HG03045 (cell line): ENCODE data around the gene SLC66A3.
A peak's percentile ranks its signal among the peaks of the same experiment; 100 is the strongest.

Experiments
- ATAC-seq: cut with Tn5 transposase; IDR thresholded peaks from one replicate; pipeline ENCODE4 v1.9.1; 2021; ENCODE audit warnings: mild to moderate bottlenecking, moderate library complexity; ENCODE audit not compliant: unreplicated experiment

The SLC66A3 gene

GRCh38 chr2:11134349-11134748 is 20.9 kb upstream of the SLC66A3 start:
- no peak for ATAC-seq

GRCh38 chr2:11140492-11140891 is 14.8 kb upstream of the SLC66A3 start:
- no peak for ATAC-seq

DNA sequence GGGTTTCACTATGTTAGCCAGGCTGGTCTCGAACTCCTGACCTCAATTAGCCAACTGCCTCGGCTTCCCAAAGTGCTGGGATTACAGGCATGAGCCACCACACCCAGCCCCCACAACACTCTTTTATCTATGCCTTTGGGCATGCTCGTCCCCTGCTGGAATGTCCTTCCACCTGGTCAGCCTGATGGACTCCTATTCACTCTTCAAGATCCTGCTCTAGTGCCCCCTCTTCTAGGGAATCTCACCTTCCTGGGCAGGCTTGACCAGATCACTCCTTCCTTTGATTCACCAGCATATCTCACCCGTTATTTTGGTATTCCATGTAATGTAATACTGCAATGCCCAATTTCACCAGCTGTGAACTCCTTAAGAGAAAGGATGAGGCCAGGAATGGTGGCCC is 13.9 kb upstream of the SLC66A3 start:
- no peak for ATAC-seq

GRCh38 chr2:11142330-11142729 is 12.9 kb upstream of the SLC66A3 start:
- no peak for ATAC-seq

GRCh38 chr2:11142987-11143386 is 12.3 kb upstream of the SLC66A3 start:
- no peak for ATAC-seq

DNA sequence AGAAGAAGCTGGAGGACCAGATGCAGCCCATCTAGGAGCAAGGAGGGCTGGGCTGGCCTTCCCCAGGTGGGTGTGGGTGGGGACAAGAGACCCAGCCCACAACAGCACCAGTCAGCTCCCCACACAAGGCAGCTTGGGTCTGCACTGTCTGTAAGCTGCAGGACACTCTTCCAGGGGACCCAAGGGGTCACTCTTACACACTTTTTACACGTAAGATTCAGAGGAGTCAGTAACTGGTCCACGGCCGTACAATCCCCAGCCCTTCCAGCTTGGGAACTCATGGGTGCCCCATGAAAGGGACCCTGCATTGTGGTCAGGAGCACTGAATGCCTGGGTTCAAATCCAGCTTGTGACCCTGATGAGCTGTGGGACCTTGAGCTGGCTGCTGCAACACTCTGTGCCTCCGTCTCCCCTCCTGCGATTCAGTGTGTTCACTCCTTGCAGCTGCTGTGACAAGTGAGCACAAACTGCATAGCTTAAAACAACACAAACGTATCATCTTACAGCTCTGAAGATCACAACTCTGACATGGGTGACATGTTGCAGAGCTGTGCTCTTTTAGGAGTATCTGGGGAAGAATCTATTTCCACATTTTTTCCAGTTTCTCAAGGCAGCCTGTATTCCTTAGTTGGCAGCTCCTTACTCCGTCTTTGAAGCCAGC is 11.1 kb upstream of the SLC66A3 start:
- no peak for ATAC-seq

DNA sequence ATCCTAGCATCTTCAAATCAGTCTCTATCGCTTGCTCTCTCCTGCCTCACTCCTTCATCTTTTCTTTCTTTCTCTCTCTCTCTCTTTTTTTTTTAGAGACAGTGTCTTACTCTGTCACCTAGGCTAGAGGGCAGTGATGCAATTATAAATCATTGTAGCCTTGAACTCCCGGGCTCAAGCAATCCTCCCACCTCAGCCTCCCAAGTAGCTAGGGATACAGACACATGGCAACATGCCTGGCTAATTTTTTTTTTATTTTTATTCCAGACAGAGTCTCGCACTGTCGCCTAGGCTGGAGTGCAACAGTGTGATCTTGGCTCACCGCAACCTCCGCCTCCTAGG is 10.6 kb upstream of the SLC66A3 start:
- no peak for ATAC-seq

DNA sequence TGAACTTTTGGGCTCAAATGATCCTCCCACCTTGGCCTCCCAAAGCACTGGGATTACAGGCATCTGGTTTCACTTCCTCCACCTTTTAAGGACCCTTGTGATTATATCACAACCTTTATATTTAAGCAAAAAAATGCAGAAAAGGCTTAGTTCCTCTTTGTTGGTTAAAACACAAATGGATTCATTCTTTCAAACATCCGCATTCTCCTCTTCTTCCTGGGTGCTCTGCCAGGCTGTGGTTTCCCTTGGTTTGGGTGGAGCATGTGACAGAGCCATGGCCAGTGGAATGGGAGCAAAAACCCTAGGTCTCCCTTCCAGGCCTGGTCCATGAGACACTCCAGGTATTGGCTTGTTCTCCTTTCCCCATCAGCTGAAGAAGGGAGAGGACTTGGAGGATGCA is 9.9 kb upstream of the SLC66A3 start:
- ATAC-seq = no peak

DNA sequence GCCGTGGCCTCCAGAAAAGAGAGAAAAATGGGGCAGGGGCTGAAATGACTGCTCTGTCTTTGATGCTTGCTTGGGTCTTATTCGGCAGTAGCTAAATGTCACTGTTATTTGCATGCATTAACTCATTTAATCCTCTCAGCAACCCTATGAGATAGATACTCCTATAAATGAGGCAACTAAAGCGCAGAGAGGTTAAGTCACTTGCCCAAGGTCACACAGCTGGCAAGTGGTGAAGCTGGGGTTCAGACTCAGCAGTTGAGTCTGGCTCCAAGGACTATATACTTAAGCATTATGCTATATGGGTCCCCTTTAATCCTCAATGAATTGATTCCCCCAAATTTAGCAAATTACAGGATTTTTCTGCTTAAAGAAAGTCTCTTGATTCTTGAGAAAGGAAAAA is 9.2 kb upstream of the SLC66A3 start:
- ATAC-seq = no peak

DNA sequence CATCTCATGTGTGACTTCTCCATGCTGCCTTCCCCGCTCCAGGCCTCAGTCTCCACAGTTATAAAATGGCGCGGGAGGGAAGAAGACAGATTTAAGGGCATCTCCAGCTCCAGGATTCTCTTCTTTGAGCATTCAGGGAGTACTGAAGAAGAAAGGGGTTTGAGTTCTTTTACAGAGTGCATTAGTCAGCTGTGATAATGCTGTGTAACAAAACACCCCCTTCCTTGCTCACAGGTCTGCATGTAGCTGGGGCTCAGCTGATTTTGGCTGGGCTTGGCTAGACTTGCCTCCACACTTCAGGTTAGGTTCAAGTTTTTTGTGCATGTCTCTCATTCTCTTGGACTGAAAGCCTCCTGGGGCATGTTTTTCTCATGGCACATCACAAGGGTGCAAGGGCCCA is 8.0 kb upstream of the SLC66A3 start:
- ATAC-seq = no peak

- no peak for ATAC-seq
These were observed 2.7 kb upstream of the SLC66A3 start for GRCh38 chr2:11152591-11152990.

- peak; percentile 12 for ATAC-seq
These were observed 998 bp upstream of the SLC66A3 start for GRCh38 chr2:11154016-11154922.

- ATAC-seq = peak; percentile 61
These were observed 315 bp upstream of the SLC66A3 start for GRCh38 chr2:11154923-11155380.

- no peak for ATAC-seq
These were observed 1.3 kb downstream of the SLC66A3 start for GRCh38 chr2:11156396-11157075.

GRCh38 chr2:11157296-11157695 is 2.0 kb downstream of the SLC66A3 start:
- no peak for ATAC-seq

- ATAC-seq = no peak
These were observed 2.5 kb downstream of the SLC66A3 start for GRCh38 chr2:11157731-11158130.

GRCh38 chr2:11158916-11159573 is 3.8 kb downstream of the SLC66A3 start:
- ATAC-seq = no peak

DNA sequence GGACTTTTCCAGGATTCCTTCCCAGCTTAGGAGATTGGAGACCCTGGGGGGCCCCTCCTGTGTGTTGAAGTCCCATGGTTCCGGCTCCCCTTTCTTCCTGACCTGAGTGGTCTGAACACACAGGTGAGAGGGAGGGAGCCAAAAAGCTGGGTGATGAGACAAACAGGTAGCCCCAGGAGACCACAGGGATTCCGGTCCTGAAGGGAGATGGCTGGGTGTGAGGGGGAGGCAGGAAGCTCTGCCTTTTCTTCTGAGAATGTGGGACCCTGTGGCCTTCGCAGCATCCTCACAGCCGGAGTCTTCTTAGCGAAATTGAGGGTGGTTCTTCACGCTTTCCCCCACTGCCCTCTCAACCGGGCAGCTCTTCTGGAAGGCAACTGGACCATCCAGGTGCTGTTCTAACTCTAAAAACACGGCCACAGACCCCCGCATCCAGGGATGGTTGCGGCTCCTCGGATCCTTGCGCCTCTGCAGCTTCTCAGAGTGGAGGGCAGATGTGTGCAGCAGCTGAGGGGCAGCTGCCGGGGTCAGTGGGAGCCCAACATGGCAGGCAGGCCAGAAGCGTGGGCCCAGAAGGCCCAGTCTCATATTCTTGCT is 4.4 kb downstream of the SLC66A3 start:
- ATAC-seq = no peak

- no peak for ATAC-seq
These were observed 5.0 kb downstream of the SLC66A3 start for GRCh38 chr2:11160256-11160655.

- ATAC-seq = peak; percentile 61
These were observed 5.6 kb downstream of the SLC66A3 start for GRCh38 chr2:11160731-11161455.
